Measurements from ENCODE around the gene STXBP6.

The STXBP6 gene

DNA sequence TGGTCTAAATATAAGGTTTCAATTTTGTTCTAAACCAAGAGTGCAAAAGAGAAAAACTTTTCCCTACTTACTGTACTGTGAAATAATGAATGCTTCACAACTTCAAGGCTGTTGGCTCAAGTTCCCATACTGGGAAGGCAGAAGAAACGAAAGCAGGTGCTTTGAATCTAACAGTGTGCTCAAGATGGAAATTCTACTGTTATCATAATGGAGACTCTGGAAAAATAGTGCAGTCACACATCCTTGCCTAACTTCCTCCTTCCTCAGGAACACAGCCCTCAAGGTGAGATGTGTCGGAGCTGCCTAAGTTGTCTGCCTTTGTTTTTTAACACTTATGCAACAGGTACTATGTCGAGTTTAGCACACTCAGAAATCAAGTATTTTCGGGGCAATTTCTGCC is 131.1 kb downstream of the STXBP6 start:
- DNase-seq (ENCODE audit: low read depth in 3 of 3, low spot score in 1 of 3) = no peak

DNA sequence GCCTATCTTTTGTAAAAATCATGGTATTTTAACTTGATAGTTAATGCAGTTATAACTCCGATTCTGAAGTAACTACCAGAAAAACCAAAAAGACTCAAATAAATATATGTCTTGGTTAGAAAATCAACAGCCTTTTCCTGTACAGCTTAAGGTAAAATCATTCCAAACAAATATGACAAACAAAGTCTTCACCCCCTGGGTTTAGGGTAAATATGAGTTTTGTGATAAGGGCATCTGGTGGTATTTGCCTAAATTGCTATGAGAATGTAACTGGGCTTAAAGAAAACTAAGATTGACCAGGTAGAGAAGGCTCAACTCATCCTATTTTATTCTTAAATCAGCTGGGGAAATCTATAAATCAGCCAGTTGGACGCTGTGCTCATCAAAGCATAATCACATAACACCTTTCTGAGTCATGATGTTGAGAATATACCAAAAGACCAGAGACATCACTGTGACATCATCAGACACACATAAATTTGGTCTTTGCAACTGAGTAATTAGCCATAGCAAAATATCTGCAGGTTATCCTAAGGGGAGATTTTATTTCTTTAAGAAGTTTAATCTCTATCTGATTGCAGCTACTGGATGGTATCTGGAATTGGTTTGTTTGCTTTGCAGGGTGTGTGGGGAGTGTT is 133.9 kb downstream of the STXBP6 start:
- no peak for DNase-seq (ENCODE audit: low read depth in 3 of 3, low spot score in 1 of 3)

DNA sequence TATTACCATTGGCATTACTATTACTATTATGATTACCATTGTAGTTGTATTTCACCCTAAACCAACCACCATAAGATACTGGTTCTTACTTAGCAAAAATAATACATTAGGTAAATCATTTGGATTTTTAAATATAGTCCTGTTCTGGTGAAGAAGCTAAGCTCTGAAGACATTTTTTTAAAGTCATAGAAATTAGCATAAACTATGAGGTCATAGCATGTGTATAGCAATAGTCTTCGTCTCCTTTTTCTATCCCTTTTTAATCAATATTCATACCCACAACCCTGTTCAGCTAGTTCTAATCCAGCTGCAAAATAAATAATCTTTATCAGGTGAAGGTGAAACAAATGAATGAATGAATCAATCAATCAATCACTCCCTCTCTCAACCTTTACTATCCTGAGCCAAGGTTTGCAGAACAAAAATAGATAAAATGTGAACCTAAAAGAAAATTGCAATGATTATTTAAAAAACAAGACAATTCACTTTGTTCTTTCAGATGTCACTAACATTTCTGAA is 134.5 kb downstream of the STXBP6 start:
- no peak for DNase-seq (ENCODE audit: low read depth in 3 of 3, low spot score in 1 of 3)

DNA sequence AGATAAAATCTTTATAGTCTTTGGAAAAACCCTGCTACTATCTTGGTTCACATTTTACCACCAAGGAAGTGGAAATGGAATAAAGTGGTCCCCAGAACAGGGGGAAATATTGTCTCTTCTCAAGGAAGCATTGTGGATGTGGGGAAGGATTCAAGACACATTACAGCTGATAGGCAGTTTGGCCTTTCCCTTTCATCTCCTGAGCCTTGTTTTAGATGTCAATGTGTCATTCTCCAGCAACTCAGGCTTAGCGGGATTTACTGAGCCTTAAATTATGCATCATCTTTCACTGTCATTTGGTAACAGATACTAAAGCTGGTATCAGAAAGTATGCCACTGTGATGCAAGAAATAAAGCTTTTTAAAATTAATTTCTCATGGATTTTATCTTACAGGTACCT is 136.2 kb downstream of the STXBP6 start:
- no peak for DNase-seq (ENCODE audit: low read depth in 3 of 3, low spot score in 1 of 3)

DNA sequence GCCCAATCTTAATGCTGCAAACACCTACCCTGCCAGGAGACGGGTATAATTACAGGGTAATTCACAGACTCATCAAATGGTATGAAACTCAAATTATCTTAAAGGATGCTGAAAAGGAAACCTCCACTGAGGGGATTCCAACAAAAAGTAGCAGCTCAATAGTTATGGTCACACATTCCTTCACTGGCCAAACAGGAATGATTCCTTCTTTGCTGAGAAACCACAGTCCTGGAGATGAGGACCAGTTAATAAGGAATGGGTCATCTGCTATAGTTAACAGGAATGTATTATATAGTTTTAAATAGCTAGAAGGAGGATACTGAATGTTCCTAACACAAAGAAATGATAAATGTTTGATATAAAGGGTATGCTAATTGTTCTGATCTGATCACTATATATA is 136.9 kb downstream of the STXBP6 start:
- DNase-seq (ENCODE audit: low read depth in 3 of 3, low spot score in 1 of 3) = no peak

DNA sequence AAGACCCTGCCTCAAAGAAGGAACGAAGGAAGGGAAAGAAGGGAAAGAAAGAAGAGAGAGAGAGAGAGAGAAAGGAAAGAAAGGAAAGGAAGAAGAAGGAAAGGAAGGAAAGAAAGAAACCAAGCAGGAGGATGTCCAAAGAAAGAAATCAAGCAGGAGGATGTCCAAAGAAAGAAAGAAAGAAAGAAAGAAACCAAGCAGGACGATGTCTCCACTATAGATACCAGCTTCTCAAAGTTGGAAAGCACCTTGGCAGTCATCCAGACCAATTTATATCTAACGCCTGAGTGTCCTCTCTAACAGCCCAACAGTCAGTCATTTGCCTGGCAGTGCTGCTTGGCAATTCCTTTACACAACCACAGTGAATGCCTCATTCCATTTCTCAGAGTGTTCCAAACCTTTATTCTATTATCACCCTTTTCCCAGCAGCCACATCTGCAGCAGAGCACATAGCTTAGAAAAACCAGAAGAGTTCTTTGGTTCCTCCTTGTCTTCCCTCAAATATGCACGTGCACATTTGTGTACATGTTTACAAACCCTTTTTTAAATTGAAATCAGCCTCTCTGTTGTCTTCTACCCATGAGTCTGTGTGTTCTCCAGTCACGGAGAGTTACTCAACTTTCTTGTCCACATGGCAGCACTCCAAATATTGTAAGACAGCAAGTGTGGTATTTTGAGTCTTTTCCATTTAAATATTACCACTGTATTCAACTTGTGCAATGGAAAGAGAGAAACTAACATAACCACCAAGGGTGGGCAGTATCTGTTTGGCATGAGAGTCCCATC is 138.4 kb downstream of the STXBP6 start:
- DNase-seq (ENCODE audit: low read depth in 3 of 3, low spot score in 1 of 3) = no peak

DNA sequence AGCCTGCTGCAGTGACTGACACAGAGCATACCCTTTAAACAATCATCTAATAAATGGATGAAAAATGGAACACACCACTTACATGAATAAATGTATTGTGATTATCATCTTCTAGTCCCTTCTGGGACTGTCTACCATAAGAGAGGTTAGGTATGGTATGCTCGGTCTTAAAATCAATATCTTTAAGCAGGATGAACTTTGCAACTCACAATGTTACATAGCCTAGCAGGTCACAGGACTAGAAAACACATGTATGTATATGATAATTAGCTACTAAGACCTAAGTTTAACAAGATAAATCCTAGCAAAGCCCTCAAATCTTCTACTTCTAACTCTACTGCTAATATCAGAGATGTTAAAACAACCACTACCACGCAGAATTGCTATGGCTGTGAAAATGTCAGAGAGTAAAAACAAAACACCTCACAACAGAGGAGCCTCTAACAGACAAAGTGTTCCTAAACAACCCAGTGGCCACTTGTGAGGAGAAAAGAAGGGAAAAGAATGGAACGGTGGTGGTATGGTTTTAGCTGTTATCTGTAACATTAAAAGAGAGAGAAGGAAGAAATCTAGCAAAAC is 139.4 kb downstream of the STXBP6 start:
- DNase-seq (ENCODE audit: low read depth in 3 of 3, low spot score in 1 of 3) = no peak

DNA sequence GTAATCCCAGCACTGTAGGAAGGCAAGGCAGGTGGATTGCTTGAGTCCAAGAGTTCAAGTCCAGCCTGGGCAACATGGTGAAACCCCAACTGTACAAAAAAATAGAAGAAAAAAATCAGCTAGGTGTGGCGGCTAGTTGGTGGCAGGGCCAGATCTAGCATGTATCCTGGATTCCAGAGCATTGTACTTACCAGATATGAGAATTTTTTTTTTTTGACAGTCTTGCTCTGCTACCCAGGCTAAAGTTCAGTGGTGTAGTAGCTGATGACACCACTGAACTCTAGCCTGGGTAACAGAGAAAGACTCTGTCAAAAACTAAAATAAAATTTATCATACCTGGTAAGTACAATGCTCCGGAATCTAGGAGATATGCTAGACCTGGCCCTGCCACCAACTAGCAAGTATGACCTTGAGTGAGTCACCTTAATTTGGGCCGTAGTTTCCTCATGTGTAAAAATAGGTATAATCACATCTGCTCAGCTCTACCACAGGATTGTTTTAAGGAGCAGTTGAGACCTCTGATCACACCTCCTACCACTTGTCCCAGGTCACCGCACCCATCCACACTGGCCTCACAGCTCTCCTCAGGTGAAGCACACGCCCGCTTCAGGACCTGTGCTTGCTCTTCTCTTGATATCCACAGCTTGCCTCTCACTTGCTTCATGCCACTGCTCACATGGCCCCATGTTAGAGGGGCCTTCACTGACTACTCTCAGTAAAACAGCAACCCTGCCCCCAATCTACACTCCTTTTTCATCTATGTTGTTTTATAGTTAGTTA is 140.2 kb downstream of the STXBP6 start:
- no peak for DNase-seq (ENCODE audit: low read depth in 3 of 3, low spot score in 1 of 3)

DNA sequence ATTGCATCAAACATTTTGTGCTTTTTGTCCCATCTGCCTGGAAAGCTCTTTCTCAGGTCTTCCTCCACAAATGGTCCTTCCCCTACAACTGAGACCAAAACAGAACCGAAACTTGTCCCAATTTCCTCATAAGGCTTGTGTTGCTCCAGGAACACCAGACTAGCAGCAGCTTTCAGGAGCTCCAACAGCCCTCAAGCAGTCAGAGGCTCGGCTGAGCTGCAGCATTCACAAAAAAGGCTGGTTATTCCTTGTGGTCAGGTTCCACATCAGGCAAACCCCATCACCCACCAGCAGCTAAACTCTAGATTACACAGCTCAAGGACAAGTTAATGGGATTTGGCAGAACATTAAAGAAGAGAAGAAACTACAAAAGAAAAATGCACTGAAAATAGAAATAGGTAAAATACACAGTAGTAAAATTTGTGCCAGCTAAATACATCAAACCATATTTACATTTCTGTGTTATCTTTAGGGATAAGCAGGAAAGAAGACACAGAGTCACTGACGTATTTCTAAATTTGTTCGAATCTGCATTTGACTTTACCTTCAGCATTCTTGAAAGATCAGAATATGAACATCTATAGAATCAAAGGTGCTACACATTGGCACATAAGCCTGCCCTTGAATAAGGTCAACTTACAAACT is 141.2 kb downstream of the STXBP6 start:
- no peak for DNase-seq (ENCODE audit: low read depth in 3 of 3, low spot score in 1 of 3)

DNA sequence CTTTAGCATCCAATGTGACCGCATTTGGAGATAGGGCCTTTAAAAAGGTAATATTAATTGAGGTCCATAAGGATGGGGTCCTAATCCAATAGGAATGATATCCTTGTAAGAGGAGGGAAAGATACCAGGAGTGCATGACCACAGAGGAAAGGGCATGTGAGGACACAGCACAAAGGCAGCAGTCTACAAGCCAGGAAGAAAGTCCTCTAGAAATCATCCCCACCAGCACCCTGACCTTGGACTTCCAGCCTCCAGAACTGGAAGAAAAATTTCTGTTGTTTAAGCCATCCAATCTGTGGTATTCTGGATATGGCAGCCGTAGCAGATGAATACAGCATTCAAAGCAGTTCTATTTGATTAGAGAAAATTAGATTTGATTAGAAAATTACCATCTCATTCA is 145.4 kb downstream of the STXBP6 start:
- no peak for DNase-seq (ENCODE audit: low read depth in 3 of 3, low spot score in 1 of 3)

DNA sequence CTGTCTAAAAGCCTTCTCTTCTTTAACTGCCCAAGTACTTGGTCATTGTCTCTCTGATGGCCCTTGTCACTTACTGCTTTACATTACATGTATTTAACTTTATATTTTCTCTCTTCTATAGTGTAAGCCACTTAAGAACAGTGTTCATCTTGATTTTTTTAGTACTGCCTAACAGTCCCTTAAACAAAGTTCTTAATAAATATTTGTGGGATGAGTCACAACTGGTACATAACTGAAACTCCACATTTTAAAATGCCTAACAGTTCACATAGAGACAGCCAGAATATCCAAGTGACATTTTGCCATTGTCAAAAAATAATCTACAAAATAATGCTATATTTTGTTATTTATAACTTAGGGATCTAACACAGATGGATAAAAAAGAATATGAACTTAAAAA is 146.6 kb downstream of the STXBP6 start:
- DNase-seq (ENCODE audit: low read depth in 3 of 3, low spot score in 1 of 3) = no peak

DNA sequence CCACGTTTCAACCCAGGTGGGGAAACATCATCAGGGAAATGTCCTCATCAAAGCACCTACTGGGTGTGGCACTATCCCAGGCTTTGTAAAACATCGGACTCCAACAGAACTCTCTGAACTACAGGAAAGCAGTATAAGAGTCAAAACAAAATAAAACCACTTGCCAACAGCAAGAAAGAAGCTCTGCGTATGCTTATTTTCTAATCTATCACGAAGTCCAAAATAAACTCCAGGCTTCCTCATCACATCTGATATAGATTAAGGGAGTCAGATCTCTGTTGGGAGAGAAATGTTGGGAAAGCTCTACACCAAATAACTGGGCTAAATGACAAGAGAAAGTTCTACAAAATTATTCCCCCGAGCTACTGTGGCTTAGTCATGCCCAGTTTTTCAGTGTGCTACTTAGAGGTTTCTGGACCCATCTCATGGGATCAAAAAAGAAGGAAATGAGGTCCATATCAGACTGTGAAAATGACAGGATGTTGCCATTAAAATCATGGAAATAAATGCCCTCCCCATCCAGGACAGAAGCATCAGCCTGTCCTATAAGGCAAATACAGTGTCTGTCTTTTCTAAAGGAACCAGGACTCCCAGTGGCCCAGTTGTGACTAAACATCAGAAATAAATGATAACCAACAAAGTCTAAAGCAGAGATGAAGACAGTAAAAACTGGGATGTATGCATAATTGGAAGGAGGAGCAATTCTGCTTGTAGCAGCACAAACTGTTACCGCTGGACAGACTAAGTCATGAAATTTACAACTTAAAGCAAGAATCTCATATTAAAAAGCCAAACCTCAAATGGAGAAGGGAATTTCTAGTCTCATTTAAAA is 149.5 kb downstream of the STXBP6 start:
- DNase-seq (ENCODE audit: low read depth in 3 of 3, low spot score in 1 of 3) = no peak

DNA sequence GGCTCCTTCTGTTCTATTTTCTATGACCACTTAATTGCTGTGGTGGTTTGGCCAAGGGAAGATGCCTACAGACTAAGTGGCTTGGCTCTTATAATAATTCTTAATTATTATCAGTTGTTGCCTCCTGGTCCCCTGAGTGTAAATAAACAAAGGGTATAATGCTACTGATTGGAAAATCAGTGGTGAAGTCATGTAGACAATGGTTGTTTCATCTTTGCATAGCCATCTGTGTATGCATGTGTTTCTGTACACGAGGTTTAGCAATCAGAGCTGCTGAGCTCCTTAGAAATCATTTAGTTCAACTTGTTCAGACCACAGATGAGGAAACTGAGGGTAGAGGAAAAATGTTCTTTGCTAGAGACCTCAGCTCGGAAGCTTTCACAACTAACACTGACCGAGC is 152.2 kb downstream of the STXBP6 start:
- DNase-seq (ENCODE audit: low read depth in 3 of 3, low spot score in 1 of 3) = no peak

DNA sequence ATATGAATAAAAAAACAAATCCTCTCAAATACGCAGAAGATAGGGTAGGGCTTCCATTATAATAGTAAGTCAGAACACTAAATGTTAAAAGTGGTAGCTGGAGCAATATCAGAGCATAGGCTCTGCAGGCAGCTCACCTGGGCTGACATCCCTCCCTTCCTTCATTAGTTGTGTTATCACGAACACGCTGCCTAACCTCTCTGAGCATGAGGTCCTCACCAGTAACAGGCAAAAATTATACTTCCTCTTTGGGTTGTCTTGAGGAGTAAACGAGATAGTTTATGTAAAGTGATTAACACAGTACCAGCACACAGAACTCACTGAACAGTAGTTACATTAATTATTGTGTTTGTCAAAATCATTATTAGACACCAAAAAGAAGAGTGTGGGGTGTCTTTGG is 154.3 kb downstream of the STXBP6 start:
- no peak for DNase-seq (ENCODE audit: low read depth in 3 of 3, low spot score in 1 of 3)

DNA sequence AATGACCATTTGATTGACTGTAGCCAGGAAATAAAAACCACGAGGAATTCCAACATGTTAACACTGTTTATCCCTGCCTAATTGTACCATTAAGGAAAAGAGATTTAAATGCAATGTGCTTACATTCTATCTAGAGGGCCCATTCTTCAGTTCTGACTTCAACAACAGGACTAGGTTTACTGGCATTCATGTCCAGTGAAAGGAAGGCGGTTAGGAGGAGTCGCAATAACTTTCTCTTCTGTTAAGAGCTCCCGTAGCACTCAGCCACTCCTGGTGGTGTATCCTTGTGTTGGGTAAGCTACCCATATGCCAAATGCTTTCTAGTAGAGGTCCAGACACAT is 154.7 kb downstream of the STXBP6 start:
- DNase-seq (ENCODE audit: low read depth in 3 of 3, low spot score in 1 of 3) = no peak

DNA sequence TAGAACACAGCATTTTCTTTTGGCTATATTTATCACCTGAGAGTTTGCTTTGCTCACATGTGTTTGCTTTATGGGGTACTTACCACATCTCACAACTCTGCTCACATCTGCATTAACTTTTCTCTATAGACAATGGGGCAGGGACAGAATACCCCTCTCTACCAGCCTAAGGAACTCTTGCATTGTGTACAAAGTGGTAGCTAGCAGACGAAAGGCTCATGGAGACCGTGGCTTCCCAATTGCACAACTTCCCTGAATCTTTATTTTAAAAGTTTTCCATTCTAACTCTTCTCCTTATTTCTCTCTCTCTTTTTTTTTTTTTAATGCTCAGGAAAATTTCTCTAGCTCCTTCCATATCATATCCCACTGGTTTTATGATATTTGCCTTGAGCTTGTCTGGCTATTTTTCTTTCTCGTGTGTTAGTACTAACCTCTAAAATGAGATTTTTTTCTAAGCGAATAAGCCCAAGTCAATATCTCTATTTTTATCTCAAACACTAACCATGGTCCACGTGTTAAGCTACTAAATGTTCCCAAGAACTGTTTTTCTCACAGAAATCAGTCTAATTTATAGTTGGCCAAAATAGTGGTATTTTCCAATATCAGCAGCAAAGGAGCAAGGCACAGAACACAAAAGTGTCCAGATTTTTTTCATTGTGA is 155.2 kb downstream of the STXBP6 start:
- DNase-seq (ENCODE audit: low read depth in 3 of 3, low spot score in 1 of 3) = no peak

DNA sequence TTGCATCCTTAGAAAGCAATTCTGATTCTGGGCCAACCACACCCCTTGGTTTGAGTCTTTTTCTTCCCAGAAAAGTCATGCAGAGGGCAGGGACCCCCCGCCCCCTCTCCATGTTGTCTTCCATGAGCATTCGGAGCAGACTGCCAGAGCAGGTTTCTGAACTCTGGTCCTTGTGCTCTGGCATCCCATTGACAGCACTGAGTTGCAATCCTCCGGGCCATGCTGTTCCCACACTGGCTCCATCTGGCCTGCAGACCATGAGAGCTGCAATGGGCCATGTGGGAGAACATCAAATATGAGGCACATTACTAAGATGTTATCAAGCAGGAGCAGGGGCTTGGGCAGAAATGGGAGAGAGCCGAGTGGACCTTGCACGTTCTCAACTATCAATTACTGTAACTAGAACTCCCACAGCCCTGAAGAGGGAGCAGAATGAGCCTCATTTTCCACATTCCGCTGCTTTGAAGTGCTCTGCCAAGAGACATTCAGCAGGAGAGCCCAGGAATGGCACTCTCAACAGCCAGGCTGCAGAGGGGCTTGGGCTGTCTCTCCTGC is 157.4 kb downstream of the STXBP6 start:
- DNase-seq (ENCODE audit: low read depth in 3 of 3, low spot score in 1 of 3) = no peak

DNA sequence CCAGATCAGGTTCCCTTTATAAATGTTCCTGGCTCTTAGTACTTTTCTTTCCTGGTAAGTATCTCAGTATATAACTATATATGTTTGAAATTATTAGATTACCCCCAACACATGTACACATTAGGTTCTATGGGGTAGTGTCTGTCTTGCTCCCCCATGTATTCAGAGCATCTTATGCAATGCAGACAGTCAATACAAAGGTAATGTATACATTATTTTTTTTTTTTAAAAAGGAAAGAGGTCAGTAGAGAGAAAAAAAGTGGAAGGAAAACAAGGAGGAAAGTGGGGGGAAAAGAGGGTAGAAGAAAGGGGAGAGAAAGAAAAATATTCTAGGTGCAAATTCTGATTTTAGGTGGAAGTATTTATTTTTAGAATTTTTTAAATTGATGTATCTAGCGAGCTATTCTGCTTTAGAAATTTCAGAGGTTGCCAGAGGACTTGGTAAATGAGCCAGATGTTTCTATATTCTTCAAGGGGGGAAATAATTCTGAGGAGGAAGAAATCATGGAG is 157.9 kb downstream of the STXBP6 start:
- no peak for DNase-seq (ENCODE audit: low read depth in 3 of 3, low spot score in 1 of 3)

DNA sequence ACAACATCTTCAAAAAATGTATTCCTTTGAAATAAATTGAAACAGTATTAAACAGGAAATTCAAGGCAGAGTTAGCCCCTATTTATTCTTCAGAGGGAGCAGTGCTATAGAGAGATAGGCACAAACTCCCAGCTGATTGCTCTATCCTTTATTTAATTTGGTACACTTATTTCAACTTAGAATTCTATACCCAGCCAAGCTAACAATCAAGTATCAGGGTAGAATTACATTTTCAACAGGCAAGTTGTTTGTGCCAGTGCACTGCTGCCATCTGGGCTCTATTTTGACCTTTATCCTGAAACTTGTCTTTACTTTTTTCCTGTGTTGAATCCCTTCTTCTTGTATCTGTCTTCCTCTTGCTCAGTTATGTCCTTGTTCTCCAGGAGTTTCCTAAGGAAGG is 159.2 kb downstream of the STXBP6 start:
- DNase-seq (ENCODE audit: low read depth in 3 of 3, low spot score in 1 of 3) = no peak
